NB4 (cell line): ENCODE results near the gene ALOX12.
"Not testable (repeated sequence)": the region's sequence is repeated elsewhere in the genome, so short reads cannot be mapped to it uniquely, and the experiment has no call there.

ENCODE experiments used
- DNase-seq: peaks from one replicate; pipeline ENCODE4 v3.0.0; 2010; ENCODE audit warnings: low read depth
- H3K4me3 ChIP-seq: one replicate; pipeline ENCODE4 v1.5.1; 2011; ENCODE audit warnings: mild to moderate bottlenecking, low read depth, low read length, moderate library complexity
- MYC ChIP-seq: IDR thresholded peaks from 2 replicates; pipeline ENCODE4 v1.6.1; 2011; ENCODE audit warnings: low read depth, low read length
- POLR2A ChIP-seq: IDR thresholded peaks from 2 replicates; pipeline ENCODE4 v1.6.1; 2011; ENCODE audit warnings: mild to moderate bottlenecking; ENCODE audit not compliant: insufficient read length; ENCODE audit errors: extremely low read depth
- TF ChIP-seq, protein P1 (sequence below): IDR thresholded peaks from one replicate; pipeline ENCODE4 v1.5.1; 2012; ENCODE audit warnings: low read depth, low read length
- TF ChIP-seq, protein P2 (sequence below): IDR thresholded peaks from 2 replicates; pipeline ENCODE4 v1.6.1; 2011; ENCODE audit warnings: low read depth, low read length

The ALOX12 gene

DNA sequence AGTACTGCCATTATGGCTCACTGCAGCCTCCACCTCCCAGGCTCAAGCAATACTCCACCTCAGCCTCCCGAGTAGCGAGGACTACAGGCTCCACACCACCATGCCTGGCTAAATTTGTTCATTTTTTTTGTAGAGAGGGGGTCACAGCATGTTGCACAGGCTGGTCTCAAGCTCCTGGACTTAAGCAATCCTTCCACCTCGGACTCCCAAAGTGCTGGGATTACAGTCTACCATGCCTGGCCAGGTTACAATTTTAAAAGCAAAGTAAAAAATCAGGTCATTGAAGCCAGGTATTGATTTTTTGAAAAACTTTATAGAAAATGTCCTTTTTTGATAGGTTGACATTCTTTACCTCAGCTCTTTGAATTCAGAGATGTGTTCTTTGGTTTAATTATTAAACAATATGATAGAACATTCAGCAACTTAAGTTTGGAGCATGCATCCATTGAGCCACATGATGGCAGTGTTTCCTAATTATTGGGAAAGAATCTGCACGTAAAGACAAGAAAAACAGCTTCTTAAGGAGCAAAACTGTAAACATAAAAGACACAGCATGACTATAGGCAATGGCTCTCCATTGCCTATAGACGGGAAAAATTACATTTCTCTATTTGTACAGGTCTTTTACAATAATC lies 49.8 kb downstream of the ALOX12 start:
- no peak overlapping the region for H3K4me3 ChIP-seq
- peak; percentile 76 for DNase-seq
- TF ChIP-seq, protein P1, sequence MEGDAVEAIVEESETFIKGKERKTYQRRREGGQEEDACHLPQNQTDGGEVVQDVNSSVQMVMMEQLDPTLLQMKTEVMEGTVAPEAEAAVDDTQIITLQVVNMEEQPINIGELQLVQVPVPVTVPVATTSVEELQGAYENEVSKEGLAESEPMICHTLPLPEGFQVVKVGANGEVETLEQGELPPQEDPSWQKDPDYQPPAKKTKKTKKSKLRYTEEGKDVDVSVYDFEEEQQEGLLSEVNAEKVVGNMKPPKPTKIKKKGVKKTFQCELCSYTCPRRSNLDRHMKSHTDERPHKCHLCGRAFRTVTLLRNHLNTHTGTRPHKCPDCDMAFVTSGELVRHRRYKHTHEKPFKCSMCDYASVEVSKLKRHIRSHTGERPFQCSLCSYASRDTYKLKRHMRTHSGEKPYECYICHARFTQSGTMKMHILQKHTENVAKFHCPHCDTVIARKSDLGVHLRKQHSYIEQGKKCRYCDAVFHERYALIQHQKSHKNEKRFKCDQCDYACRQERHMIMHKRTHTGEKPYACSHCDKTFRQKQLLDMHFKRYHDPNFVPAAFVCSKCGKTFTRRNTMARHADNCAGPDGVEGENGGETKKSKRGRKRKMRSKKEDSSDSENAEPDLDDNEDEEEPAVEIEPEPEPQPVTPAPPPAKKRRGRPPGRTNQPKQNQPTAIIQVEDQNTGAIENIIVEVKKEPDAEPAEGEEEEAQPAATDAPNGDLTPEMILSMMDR, result peak; percentile 57
- no peak for TF ChIP-seq POLR2A

DNA sequence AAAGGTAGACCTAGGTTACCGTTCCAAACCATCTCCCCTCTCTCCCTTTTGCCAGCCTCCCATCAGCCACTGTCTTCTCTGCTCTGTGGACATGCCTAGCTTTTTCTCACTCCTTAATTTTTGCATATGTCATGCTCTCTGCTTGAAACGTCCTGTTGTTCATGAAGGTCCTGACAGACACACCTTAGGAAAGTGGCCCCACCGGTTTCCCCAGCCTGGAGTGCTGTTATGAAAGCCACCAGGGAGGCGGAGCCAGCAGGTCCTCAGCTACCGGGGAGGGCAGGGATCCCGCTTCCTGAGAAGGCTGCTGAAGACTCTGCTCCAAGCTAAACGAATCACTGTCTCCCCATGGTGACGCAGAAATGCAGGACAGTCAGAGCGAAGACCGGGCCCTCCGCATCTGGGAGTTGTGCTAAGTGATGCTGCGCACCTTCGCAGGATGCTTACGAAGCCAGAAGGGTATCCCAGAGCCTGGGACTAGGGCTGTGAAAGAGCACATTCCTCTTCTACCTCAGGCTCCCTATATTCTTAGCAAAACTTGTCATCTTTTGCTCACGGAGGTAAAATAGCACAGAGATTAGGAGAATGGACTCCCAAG lies 50.4 kb downstream of the ALOX12 start:
- no peak for TF ChIP-seq POLR2A
- TF ChIP-seq, protein P1, result no peak
- TF ChIP-seq MYC, result no peak
- TF ChIP-seq, protein P2, sequence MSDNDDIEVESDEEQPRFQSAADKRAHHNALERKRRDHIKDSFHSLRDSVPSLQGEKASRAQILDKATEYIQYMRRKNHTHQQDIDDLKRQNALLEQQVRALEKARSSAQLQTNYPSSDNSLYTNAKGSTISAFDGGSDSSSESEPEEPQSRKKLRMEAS, result no peak
- no peak overlapping the region for H3K4me3 ChIP-seq
- DNase-seq, result no peak

DNA sequence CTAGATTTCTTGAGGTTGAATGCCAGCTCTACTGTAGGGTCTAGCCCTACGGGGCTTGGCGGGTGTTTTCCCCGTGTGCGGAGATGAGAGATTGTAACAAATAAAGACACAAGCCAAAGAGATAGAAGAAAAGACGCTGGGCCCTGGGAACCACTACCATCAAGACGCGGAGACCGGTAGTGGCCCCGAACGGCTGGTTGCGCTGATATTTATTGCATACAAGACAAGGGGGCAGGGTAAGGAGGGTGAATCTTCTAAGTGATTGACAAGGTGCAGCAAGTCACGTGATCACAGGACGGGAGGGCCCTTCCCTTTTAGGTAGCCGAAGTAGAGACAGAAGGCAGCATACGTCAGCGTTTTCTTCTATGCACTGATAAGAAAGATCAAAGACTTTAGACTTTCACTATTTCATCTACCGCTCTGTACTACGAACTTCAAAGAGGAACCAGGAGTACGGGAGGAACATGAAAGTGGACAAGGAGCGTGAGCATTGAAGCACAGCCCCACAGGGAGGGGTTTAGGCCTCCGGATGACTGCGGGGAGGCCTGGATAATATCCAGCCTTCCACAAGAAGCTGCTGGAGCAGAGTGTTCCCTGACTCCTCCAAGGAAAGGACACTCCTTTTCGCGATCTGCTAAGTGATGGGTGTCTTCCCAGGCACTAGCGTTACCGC lies 51.0 kb downstream of the ALOX12 start:
- DNase-seq, H3K4me3 ChIP-seq: not testable (repeated sequence)

DNA sequence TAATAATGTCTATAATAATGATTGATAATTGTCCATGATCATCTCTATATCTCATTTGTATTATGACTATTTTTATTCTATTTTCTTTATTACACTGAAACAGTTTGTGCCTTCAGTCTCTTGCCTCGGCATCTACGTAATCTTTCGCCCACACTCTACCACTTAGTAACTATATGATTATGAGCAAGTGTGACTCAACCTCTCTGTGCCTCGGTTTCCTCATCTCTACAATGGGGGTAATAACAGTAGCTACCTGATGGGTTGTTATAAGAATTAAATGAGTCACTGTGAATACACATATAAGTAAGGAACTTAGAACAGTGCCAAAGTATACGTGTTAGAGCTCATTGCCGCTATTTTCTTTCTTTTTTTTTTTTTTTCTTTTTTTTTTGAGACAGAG lies 51.7 kb downstream of the ALOX12 start:
- DNase-seq, result no peak
- no peak overlapping the region for H3K4me3 ChIP-seq
- TF ChIP-seq, protein P2, result no peak
- TF ChIP-seq POLR2A (no peak), MYC (no peak)
- TF ChIP-seq, protein P1, result no peak

DNA sequence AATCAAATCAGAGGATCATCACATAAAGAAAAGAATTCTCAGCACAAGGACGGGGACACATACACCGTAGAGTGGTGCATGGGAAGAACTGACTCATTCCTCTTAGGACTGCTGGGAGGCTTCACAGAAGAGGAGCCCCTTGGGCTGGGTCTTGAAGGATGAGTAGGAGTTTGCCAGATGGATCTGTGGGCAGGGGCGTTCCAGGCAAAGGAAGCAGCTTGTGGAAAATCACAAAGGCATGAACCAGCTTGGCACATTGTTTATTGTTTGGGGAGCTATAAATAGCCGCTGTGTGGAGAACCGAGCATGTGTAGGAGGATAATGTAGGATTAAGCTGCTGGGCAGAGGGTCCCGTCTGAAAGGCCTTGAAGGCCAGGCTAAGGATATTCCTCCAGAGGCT lies 53.1 kb downstream of the ALOX12 start:
- no peak overlapping the region for H3K4me3 ChIP-seq
- no peak for DNase-seq
- TF ChIP-seq, protein P1, result no peak
- TF ChIP-seq, protein P2, result no peak
- TF ChIP-seq MYC, result no peak
- no peak for TF ChIP-seq POLR2A

DNA sequence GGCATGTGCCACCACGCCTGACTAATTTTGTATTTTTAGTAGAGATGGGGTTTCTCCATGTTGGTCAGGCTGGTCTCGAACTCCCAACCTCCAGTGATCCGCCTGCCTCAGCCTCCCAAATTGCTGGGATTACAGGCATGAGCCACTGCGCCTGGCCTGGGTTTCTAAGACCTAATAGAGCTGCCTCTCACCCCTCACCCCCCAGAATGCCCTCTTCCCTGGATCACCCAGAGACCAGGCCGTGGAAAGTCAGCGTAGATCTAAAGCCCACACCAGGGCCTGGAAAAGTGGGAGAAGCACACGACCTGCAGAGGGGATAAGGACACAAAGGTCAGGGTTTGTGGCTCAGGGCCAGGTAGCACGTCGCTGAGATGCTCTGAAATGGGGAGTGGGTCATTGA lies 54.7 kb downstream of the ALOX12 start:
- DNase-seq, H3K4me3 ChIP-seq: not testable (repeated sequence)

DNA sequence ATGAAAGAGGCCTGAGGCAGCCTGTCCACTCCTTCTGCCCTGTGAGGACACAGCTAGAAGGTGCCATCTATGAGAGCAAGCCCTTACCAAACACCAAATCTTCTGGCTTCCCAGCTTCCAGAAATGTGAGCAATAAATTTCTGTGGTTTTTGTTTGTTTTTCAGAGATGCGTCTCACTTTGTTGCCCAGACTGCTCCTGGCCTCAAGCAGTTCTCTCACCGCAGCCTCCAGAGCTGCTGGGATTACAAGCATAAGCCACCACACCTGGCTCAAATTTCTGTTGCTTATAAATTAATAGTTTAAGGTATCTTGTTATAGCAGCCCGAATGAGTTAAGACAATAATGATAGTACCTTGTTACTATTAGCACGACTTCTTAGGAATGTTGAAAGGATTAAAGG lies 60.5 kb downstream of the ALOX12 start:
- no peak for DNase-seq
- TF ChIP-seq MYC (no peak), POLR2A (no peak)
- TF ChIP-seq, protein P2, result no peak
- TF ChIP-seq, protein P1, result no peak
- no peak overlapping the region for H3K4me3 ChIP-seq
